ENCODE results near the gene LRP2.
"Not testable (repeated sequence)": the region's sequence is repeated elsewhere in the genome, so short reads cannot be mapped to it uniquely, and the experiment has no call there.

LRP2 gene

DNA sequence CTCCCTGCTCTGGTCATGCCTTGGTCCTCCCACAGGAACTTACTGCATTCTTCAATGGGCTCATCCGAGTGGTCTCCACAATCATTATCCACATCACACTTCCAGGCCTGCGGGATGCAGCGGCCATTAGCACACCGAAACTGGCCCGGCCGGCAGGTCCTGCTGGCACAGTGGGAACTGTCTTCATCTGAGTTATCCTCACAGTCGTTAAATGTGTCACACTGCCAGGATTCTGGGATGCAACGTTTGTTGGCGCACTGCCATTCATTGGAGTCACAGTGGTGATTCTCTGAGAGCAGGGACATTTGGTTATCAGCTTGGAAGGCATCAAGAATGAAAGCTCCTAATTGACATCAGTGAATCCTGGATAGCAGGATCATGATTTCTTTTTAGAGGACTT is 188.5 kb downstream of the LRP2 start:
- no peak for DNase-seq (ENCODE audit: low spot score)

DNA sequence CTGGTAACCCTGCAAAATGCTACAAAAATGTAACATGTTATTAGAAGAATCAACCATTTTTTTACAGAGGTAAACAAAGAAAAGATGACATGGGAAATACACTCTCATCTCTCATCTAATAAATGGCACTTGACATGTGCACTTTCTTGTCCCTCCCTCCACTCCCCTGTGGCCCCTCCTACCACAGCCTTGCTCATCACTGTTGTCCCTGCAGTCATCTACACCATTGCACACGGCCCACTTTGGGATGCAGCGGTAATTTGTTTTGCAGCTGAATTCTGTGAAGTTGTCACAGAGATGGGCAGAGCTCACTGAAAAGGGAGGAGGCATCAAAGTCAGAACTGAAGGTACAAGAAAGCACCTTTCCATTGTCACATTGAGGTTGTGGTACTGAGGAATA is 189.4 kb downstream of the LRP2 start:
- DNase-seq (ENCODE audit: low spot score) = no peak

DNA sequence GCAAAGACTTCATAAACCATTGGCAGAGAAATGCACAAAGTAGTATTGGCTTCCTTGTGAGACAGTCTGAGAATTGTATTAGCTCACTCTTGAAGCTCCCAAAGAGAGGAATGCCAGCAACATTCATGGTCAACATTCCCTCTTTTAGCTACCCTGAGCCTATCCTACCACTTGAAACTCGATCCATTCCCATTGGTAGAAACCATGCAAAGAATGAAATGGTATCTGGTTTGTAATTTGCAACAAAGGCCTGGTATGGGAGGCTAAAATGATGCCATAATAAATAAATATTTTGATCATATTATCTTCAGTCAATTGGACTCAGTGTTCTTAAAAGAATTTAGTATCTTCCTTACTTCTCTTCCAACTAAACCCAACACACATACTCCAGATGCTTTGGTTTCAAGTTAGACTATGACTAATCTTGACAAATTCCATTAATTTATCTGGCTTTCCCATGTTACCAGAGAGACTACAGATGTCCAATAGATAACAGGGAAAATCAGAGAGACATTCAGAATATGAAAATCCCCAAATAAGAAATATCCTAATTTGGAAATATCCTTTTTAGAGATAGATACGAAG is 190.1 kb downstream of the LRP2 start:
- no peak for DNase-seq (ENCODE audit: low spot score)

DNA sequence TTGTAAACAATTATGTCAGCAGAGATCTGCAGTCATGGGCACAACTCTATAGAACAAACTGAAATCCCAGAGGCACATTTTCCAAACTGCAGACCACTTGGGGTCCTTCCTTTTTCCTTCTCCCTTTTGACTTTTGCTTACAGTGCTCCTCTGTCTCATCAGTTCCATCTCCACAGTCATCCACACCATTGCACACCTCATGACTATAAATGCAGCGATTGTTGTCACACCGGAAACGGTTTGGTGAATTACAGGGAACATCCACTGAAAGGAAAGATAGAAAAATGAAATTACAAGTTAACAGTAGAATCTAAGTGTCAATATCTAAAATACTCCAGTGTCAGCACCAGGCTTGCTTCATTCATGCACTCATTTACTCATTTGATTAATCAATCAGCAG is 196.5 kb downstream of the LRP2 start:
- no peak for DNase-seq (ENCODE audit: low spot score)

DNA sequence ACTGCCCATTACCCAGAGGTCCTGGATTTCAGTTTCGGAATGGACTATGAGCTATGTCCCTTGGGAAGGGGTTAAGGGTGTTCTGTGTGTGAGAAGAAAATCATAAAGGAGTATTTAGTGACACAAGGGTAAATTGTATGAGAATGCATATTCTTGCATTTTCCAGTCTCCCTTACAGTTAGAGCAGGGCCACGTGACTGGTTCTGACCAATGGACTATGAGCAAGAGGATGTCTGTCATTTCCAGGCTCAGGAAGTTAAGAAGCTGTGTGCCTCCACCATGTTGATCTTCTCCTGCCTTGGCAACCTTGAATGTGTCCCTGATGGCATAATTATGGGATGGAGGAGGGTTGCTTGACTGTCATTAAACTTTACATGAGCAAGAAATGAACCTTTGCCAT is 198.0 kb downstream of the LRP2 start:
- no peak for DNase-seq (ENCODE audit: low spot score)

DNA sequence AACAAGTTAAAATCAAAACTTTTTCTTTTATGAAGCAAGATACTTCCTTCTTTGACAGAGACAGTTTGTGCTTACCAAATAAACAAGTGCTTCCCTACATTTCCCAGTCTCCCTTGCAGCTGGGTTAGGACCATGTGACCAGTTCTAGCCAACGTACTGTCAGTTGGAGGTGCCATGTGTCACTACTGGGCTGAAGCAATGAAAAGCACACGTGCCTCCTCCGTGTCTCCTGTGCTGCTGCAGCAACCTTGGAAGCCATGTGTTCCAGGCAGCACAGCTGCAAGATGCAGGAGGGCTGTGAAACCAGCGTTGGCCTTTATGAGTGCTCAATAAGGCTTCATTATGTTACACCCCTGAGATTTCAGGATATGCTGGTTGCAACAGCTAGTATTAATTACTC is 199.7 kb downstream of the LRP2 start:
- DNase-seq (ENCODE audit: low spot score) = no peak

DNA sequence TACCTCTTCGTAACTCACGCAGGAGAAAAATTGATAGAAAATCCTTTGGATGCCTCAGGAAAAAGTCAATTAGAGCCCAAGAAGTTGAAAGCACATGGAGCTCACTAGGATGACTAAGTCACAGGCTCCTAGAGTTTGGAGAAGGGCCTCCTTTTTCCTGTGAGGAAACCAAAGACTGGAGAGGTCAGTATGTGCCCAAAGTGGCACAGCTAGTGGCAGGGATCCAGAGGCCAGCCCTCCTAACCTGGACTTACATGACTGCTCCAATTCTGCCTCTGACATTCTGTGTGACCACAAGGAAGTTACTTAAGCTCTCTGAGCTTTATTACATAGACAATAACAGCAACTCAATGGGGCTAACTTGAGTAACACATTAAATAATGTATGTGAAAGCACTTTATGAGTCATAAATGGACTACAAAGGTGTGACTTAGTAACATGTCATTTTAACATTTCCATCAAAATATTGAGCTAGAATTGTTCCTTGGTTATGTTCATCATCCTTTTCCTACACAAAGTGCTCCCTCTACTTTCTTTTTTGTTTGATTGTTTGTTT is 201.3 kb downstream of the LRP2 start:
- no peak for DNase-seq (ENCODE audit: low spot score)

DNA sequence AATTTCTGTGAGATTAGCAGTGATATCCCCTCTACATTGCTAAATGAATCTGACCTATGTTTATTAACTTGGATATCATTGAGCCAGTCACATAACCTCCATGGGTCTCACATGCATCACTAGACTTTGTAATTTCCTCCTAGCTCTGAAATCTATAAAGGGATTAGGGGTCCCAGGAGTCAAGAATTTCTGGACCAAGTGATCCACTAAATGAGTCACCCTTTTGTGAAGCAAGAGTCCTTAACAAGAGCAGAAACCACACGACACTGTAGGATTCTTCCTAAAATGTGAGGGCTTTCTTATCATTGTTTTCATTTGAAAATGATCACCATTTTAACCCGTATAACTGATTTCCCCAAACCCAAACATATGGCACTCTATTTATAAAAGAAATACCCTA is 202.6 kb downstream of the LRP2 start:
- no peak for DNase-seq (ENCODE audit: low spot score)

DNA sequence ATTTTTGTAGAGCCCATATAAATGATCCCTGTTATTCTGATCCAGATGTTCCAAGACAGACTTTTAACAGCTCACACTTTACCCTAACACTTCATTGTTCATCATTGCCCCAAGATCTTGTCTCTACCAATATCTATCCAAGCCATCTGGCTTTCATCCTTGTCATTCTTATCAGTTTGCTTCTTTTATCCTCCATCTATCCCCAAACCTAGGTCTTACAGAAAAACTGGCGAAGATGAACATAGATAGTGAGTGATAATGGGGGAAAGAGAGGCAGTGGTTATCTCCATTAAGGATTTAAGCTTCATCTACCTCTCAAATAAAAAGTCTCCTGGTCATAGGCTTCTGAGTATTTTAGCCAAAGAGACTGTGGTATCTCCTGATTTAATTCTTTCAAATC is 203.5 kb downstream of the LRP2 start:
- DNase-seq (ENCODE audit: low spot score) = no peak

DNA sequence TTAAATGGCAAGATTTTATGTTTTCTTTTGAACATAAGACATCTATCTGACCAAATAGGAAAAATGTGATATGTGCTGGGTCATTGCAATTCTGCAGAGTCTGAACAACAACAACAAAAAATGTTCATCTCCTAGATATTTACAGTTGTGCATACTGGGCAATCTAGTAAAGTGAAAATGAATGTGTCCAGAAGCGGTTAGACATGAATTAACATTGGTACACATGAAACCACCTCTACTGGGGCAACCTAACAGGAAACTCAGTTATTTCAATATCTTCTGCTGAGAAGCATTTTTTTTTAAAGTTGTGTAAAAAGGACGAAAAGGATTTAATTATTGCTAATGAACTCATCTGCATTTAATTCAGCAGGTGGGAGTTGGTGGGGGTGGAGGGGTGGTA is 216.1 kb downstream of the LRP2 start:
- DNase-seq (ENCODE audit: low spot score) = no peak

DNA sequence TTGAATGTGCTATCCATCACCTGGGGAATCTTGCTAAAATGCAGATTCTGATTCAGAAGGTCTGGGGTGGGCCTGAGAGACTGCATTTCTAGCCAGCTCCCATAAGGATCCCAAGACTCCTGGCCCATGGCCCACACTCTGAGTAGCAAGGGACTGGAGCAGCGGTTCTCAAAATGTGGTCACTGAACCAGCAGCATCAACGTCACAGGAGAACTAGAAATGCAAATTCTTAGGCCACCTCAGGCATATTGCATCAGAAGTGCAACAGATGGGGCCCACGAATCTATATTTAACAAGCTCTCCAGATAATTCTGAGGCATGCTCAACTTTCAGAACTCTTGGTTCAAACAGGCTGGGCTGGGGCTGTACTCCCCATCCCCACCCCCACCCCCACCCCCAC is 218.3 kb downstream of the LRP2 start:
- no peak for DNase-seq (ENCODE audit: low spot score)

DNA sequence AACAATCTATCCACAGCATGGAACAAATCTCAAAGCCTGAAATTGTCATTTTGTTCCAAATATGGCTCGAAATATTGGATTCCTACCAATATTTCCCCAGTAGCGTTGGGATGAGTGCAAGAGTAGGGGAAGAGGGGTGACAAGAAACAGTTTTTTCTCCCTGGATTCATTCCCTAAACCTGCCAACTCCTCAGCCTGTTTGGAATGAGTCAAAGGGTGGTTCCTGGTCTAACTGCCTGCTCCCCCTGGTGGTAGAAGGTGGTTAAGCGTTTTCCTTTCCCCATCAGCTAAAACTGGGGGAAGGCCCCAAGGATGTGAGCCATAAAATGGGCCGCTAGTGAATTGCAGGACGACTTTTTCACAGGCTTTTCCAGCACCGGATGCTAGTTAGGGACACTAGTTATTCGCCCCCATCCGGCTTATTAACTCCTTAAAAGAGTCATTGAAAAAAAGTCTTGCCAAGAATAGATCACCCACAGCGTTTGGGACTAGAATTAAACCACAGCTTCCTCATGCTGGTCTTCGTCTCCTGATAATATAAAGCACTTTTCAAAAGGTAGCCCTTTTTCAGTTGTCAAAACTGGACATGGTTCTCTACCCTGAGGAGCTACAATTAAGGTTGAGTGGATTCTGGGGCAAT is 220.5 kb downstream of the LRP2 start:
- DNase-seq (ENCODE audit: low spot score) = peak; percentile 66

DNA sequence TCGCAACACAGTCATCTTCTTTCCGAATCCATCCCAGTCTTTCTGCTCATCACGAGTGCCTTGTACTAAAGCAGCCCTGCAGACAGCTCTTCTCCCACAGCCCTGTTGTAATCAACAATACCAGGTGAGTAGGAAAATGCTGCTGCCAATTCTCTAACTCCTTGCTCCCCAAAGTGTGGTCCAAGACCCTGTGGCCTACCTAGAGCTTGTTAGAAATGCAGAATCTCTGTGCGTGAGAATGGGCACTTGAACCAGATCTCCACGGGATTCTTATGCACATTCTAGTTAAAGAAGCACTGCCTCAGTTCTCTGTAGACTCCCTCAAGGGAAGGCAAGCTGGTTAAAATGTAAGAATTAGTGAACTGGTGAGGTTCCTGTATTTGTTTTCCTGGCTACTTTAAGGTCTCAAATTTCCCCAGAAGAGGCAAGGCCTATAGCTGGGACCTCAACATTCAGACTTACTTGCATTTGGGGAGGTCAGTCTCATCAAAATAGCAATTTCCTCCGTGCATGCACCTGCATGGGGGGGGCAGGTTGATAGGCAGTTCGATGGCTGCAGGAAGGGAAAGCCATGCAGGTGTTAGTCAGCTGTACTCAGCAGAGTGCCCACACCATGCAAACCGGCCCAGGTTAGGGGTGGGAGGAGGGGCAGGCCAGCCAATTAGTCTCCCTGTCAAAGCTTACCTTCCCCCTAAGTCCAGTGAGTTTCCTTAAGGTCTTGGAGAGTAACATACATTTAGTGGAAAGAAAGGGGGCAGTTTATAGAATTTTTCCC is 222.2 kb downstream of the LRP2 start:
- no peak for DNase-seq (ENCODE audit: low spot score)

DNA sequence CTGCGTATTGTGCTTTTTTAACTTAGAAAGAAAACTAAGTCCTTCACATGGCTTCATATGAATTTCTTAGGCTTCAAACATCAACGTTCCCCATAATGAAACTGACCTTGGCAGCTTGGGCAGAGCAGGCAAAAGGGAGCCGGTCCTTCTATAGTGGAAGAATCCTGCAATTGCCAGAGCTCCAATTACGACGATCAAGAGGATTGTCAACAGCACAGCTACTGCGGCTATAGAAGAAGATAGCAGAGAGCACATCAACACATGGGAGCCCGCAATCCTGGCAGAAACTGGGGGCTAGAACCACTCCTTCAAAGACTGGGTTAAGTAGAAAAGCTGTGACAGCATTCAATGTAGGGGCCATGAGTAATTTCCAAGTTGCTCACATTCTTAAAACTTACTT is 223.2 kb downstream of the LRP2 start:
- no peak for DNase-seq (ENCODE audit: low spot score)

DNA sequence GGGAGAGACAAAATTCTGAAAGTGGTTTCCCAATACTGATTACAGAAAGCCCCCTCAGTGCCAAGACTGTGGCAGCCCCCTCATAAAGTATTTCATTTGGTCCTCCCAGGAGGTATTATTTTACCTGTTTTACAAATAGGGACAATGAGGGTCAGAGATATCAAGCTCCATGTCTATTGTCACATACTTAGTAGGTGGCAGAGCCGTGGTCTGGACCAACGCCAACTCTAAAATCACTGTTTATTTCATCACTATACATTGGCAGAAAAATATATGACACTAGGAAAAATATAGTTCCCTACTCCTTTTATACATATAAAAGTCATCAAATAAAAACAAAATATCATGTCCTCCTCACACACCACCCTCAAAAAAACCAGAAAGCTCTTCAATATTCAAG is 224.4 kb downstream of the LRP2 start:
- no peak for DNase-seq (ENCODE audit: low spot score)

DNA sequence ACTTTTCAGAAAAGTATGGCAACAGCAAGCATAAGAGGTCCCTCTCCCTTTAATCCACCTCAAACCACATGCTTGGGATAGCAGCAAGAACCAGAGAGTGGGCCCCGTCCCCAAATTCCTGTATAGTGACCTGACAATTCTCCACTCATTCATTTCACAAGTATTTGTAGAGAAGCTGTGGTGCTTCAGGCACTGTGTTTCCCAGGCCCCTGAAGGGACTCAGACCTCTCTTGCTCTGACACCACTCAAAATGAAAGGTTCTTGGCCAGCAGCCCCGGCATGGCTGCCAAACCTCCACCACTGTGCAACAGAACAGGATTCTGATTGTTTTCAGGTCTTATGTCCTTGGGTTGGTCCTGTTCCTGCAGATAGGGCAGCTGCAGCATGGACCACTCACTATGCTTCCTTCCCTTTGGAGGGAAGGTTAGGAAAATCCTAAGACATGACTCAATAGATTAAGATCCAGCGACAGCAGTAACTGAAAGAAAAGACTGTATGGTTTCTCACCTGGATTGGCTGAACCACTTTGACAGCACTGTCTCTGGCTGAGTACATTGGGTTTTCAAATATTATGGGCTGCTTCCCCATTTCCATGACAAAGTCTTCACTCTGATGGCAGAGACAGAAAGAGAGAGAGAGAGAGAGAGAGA is 225.3 kb downstream of the LRP2 start:
- DNase-seq (ENCODE audit: low spot score) = no peak

DNA sequence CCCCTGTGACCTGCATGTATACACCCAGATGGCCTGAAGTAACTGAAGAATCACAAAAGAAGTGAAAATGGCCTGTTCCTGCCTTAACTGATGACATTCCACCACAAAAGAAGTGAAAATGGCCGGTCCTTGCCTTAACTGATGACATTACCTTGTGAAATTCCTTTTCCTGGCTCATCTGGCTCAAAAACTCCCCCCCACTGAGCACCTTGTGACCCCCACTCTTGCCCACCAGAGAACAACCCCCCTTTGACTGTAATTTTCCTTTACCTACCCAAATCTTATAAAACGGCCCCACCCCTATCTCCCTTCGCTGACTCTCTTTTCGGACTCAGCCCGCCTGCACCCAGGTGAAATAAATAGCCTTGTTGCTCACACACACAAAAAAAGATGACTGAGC is 225.9 kb downstream of the LRP2 start:
- not testable (repeated sequence) for DNase-seq (ENCODE audit: low spot score)

DNA sequence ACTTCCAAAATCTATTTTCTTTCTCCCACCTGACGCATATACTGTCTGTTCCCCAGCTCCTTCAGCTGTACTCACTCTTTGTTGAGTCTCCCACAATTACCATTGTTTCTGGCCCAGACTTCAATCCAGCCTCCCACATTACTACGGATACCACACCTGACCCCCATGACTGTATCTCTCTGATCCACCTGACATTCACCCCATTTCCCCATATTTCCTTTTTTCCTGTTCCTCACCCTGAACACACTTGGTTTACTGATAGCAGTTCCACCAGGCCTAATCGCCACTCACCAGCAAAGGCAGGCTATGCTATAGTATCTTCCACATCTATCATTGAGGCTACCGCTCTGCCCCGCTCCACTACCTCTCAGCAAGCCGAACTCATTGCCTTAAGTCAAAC is 228.1 kb downstream of the LRP2 start:
- DNase-seq (ENCODE audit: low spot score) = not testable (repeated sequence)

DNA sequence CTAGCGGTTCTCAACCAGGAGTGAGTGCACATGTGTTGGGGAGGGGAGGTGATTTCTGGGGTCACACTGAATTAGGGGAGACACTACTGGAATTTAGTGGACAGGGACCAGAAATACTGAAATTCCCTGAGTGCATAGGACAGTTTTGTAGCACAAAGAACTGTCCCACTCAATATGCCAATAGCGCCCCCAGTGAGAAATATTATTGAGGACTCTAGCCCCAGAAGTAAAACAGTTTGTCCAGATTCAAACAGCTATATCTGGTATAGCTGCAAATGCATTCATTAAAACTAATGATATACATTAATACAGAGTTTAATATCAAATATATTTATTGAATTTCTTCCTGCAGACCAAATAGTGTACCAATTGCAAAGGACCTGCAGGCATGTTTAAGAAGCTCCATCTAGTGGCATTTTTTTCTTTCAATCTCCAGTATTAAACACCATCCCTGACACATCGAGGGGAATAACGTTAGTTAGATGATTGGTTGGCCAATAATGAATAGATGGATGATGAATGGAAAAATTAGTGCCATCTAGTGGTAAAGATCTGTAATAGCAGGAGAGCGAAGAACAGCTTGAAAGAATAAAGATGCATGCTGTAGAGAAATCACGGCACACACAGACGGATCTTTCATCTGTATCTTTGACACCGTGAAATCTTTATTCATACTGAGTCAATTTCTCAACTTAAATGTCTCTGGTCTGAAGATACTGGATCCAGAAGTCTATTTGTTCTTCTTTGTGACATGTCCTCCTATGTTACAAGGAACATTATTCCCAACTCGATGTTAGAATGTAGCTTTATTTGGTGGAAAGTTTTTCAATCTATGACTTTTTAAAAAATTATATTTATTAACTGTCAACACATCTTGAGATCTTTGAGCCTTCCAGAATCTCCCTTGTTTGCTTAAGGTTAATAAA is 230.5 kb downstream of the LRP2 start:
- DNase-seq (ENCODE audit: low spot score) = peak; percentile 43

DNA sequence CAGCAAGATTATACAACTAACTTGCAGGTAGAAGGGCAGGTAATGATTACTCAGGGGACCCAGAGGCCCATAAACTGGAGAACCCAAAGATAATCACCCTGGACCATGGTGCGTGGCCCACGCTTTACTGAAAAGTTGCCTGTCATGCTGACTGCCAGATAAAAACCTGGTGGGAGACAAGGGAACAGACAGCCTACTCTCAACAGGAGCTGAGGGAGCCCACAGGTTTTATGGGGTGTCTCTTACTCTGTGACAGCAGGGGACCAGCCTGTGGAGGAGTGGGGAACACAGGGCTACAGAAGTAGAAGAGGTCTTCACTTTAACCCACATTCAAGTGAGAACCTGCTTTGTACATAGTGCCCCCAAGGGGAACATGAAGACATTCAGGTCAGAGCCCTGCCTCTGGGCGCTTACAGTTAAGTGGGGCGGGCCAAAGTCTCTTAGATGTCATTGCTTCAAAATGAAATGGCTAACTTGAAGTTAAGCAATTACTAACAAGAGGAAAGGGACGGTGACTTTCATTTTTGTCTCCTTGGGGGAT is 232.6 kb downstream of the LRP2 start:
- no peak for DNase-seq (ENCODE audit: low spot score)

DNA sequence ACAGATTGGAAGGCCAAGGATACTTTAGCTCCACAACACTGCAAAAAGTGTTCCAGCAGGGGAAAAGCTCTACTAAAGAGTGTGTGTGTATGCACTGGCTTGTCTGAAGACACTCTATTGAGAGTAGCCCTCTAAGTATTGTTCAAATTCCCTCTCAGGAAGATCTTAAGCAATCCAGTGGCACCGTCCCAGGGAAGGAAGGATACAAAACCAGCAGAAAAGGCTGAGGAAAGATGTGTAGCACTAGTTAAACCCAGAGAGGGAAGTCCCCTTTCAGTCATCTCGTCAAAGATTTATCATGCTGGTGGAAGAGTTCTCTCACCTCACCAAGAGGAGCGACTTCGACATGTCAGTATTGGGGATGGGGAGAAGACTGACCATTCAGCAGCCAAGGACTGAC is 242.5 kb downstream of the LRP2 start:
- no peak for DNase-seq (ENCODE audit: low spot score)
